ENCODE data around the gene SBSN. TPM values are rescaled to one million over a fixed set of nuclear protein-coding genes. Genes with fewer than 3 reads are reported as not detected.

The SBSN gene
- total RNA-seq, 1 experiment from 2014 or later = not detected

- DNase-seq (ENCODE audit: extremely low read depth, low read depth) = peak; percentile 21
Measured at GRCh38 chr19:35555301-35556005, 27.3 kb upstream of the SBSN start.

- DNase-seq (ENCODE audit: extremely low read depth, low read depth) = no peak
Measured at GRCh38 chr19:35554076-35554475, 26.0 kb upstream of the SBSN start.

GRCh38 chr19:35553385-35554000, 25.4 kb upstream of the SBSN start:
- no peak for DNase-seq (ENCODE audit: extremely low read depth, low read depth)

GRCh38 chr19:35552534-35553384, 24.6 kb upstream of the SBSN start:
- no peak for DNase-seq (ENCODE audit: extremely low read depth, low read depth)

- no peak for DNase-seq (ENCODE audit: extremely low read depth, low read depth)
Measured at GRCh38 chr19:35551091-35551810, 23.1 kb upstream of the SBSN start.

GRCh38 chr19:35549879-35550523, 21.9 kb upstream of the SBSN start:
- no peak for DNase-seq (ENCODE audit: extremely low read depth, low read depth)

- peak; percentile 76 for DNase-seq (ENCODE audit: extremely low read depth, low read depth)
Measured at GRCh38 chr19:35549174-35549788, 21.2 kb upstream of the SBSN start.

- no peak for DNase-seq (ENCODE audit: extremely low read depth, low read depth)
Measured at GRCh38 chr19:35546532-35546931, 18.4 kb upstream of the SBSN start.

GRCh38 chr19:35545855-35546381, 17.8 kb upstream of the SBSN start:
- DNase-seq (ENCODE audit: extremely low read depth, low read depth) = no peak

GRCh38 chr19:35545001-35545854, 17.1 kb upstream of the SBSN start, which contains the start of gene TMEM147:
Gene TMEM147 (plus strand): TSS chr19:35545626. CDS start chr19:35545740, 114 bp downstream.
- peak; percentile 83 for DNase-seq (ENCODE audit: extremely low read depth, low read depth)

GRCh38 chr19:35544110-35544802, 16.1 kb upstream of the SBSN start:
- DNase-seq (ENCODE audit: extremely low read depth, low read depth) = no peak

GRCh38 chr19:35543280-35544109, 15.4 kb upstream of the SBSN start:
- DNase-seq (ENCODE audit: extremely low read depth, low read depth) = no peak

GRCh38 chr19:35542209-35542608, 14.1 kb upstream of the SBSN start:
- DNase-seq (ENCODE audit: extremely low read depth, low read depth) = no peak

- DNase-seq (ENCODE audit: extremely low read depth, low read depth) = no peak
Measured at GRCh38 chr19:35540356-35540927, 12.3 kb upstream of the SBSN start.

- no peak for DNase-seq (ENCODE audit: extremely low read depth, low read depth)
Measured at GRCh38 chr19:35539850-35540249, 11.7 kb upstream of the SBSN start.

- no peak for DNase-seq (ENCODE audit: extremely low read depth, low read depth)
Measured at GRCh38 chr19:35539314-35539713, 11.2 kb upstream of the SBSN start.
